Measurements from ENCODE around the gene ERC2. TPM values are rescaled to one million over a fixed set of nuclear protein-coding genes. Genes with fewer than 3 reads are reported as not detected.

ERC2 gene
- total and polyA plus RNA-seq, 2 donors (not counting 1 experiment from before 2014, with no cell fraction given) = 0.14 to 0.17 TPM

DNA sequence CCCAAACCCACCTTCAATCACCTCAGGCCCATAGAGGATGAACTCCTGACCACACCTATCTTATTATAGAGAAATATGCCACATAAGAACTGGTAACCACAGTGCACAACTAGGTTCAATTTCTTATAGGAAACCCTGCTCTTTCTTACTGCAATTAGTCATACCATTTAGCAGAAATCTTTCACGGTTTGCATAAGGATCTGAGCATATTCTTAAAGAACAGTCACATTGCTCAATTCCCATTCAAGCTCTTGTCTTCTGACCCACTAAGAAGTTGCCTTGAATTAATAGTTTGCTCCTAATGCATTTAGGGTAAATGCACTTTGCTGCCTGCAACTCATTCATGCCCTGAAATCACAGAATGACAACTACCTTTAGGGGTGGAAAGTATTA lies 9.2 kb downstream of the ERC2 start:
- H4K20me1 ChIP-seq (ENCODE audit: control insufficient read depth, extremely low read depth, insufficient read depth, low read length) = no peaks in the 10 kb centered on the region
- H3K79me2 ChIP-seq (ENCODE audit: control insufficient read depth, insufficient read depth, low read length) = no peaks in the 10 kb centered on the region
- no peak for TF ChIP-seq EZH2 (IDR thresholded peaks at IDR 0.05; ENCODE audit: low read length, missing control alignments)
- no peak overlapping the region for H3K4me2 ChIP-seq (ENCODE audit: extremely low read depth, insufficient read depth, low read length)
- no peaks in the 10 kb centered on the region for H3K27me3 ChIP-seq (ENCODE audit: control insufficient read depth, insufficient read depth, low read length)
- no peaks in the 10 kb centered on the region for H3K9me3 ChIP-seq (ENCODE audit: control insufficient read depth, insufficient read depth, low read depth, low read length)
- no peaks in the 10 kb centered on the region for H3K36me3 ChIP-seq (ENCODE audit: control insufficient read depth, insufficient read depth, low read length)
- no peak overlapping the region for H3K9ac ChIP-seq (ENCODE audit: insufficient read depth, low read length)
- no peaks in the 10 kb centered on the region for H3K4me1 ChIP-seq (ENCODE audit: control insufficient read depth, extremely low read depth, insufficient read depth, low read length)
- DNase-seq (ENCODE audit: low read depth in 2 of 2) = no peak
- no peak overlapping the region for H3K27ac ChIP-seq (ENCODE audit: insufficient read depth, low read length)
- H3K4me3 ChIP-seq (replicated peaks in 1 of 4; ENCODE audit: control extremely low read depth in 1 of 4, insufficient read depth in 1 of 4, low read depth in 3 of 4, low read length in 4 of 4) = no peak overlapping the region
- H2AFZ ChIP-seq (ENCODE audit: low read length) = no peak overlapping the region

DNA sequence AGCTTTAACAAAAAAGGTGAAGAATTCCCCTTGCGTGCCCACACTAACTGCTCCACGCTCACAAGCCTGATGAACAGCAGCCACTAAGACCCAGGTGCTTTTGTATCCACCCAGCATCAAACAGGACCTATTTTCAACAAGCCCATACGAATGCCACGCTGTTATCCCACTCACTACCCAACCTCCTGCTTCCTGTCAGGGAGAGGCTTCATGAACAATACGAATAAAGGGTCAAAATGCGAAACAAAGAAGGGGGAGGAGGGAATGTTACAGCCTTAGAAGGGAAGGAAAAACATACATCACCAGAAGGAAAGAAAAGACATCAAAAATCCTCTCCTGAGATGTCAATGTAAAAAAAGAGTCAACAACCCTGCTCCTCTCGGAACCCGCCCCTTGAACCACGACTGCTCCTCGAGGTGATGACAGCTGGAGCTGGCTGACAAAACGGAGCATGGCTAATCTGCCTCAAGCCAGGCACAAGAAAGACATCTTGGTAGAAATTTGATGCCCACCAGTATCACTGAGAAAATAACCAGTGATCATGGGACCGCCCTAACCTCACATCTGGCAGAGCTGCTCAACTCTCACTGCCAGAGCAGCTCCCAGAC lies 9.7 kb downstream of the ERC2 start:
- no peak overlapping the region for H2AFZ ChIP-seq (ENCODE audit: low read length)
- no peak for DNase-seq (ENCODE audit: low read depth in 2 of 2)
- H3K9ac ChIP-seq (ENCODE audit: insufficient read depth, low read length) = no peak overlapping the region
- H3K4me3 ChIP-seq (replicated peaks in 1 of 4; ENCODE audit: control extremely low read depth in 1 of 4, insufficient read depth in 1 of 4, low read depth in 3 of 4, low read length in 4 of 4) = no peak overlapping the region
- no peaks in the 10 kb centered on the region for H4K20me1 ChIP-seq (ENCODE audit: control insufficient read depth, extremely low read depth, insufficient read depth, low read length)
- no peaks in the 10 kb centered on the region for H3K79me2 ChIP-seq (ENCODE audit: control insufficient read depth, insufficient read depth, low read length)
- no peak for TF ChIP-seq EZH2 (IDR thresholded peaks at IDR 0.05; ENCODE audit: low read length, missing control alignments)
- TF ChIP-seq, protein P1, sequence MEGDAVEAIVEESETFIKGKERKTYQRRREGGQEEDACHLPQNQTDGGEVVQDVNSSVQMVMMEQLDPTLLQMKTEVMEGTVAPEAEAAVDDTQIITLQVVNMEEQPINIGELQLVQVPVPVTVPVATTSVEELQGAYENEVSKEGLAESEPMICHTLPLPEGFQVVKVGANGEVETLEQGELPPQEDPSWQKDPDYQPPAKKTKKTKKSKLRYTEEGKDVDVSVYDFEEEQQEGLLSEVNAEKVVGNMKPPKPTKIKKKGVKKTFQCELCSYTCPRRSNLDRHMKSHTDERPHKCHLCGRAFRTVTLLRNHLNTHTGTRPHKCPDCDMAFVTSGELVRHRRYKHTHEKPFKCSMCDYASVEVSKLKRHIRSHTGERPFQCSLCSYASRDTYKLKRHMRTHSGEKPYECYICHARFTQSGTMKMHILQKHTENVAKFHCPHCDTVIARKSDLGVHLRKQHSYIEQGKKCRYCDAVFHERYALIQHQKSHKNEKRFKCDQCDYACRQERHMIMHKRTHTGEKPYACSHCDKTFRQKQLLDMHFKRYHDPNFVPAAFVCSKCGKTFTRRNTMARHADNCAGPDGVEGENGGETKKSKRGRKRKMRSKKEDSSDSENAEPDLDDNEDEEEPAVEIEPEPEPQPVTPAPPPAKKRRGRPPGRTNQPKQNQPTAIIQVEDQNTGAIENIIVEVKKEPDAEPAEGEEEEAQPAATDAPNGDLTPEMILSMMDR (conservative IDR thresholded peaks at IDR 0.05 in 1 of 2, IDR thresholded peaks at IDR 0.05 in 1 of 2; ENCODE audit: low read depth in 1 of 2, low read length in 2 of 2) = no peak
- H3K36me3 ChIP-seq (ENCODE audit: control insufficient read depth, insufficient read depth, low read length) = no peaks in the 10 kb centered on the region
- H3K9me3 ChIP-seq (ENCODE audit: control insufficient read depth, insufficient read depth, low read depth, low read length) = no peaks in the 10 kb centered on the region
- H3K27ac ChIP-seq (ENCODE audit: insufficient read depth, low read length) = no peak overlapping the region
- H3K4me1 ChIP-seq (ENCODE audit: control insufficient read depth, extremely low read depth, insufficient read depth, low read length) = no peaks in the 10 kb centered on the region
- no peak overlapping the region for H3K4me2 ChIP-seq (ENCODE audit: extremely low read depth, insufficient read depth, low read length)
- no peaks in the 10 kb centered on the region for H3K27me3 ChIP-seq (ENCODE audit: control insufficient read depth, insufficient read depth, low read length)

DNA sequence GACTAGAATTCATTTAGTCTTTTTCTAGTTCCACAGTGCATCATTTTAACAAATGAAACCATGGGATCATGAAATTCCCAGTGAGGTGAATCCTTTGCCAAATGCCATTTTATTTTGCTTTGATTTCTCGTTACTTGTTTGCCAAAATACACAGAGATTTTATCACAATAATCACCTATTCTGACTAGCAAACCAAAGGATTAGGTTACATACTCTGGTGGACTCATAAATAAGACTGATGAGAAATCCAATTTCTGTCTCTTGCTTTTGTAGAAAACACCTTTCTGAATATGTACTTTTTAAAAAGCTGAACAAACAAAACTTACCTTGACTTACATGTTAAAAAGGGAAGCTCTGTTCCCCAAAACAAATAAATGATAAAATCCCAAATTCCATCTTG lies 12.2 kb downstream of the ERC2 start:
- TF ChIP-seq EZH2 (IDR thresholded peaks at IDR 0.05; ENCODE audit: low read length, missing control alignments) = no peak
- TF ChIP-seq, protein P1 (conservative IDR thresholded peaks at IDR 0.05 in 1 of 2, IDR thresholded peaks at IDR 0.05 in 1 of 2; ENCODE audit: low read depth in 1 of 2, low read length in 2 of 2) = no peak
- Histone ChIP-seq H3K9me3 (ENCODE audit: control insufficient read depth, insufficient read depth, low read depth, low read length) (no peaks in the 10 kb centered on the region), H3K9ac (ENCODE audit: insufficient read depth, low read length) (no peak overlapping the region), H2AFZ (ENCODE audit: low read length) (no peak overlapping the region), H3K36me3 (ENCODE audit: control insufficient read depth, insufficient read depth, low read length) (no peaks in the 10 kb centered on the region), H3K4me3 (replicated peaks in 1 of 4; ENCODE audit: control extremely low read depth in 1 of 4, insufficient read depth in 1 of 4, low read depth in 3 of 4, low read length in 4 of 4) (no peak overlapping the region), H3K27ac (ENCODE audit: insufficient read depth, low read length) (no peak overlapping the region), H3K27me3 (ENCODE audit: control insufficient read depth, insufficient read depth, low read length) (no peaks in the 10 kb centered on the region), H3K4me1 (ENCODE audit: control insufficient read depth, extremely low read depth, insufficient read depth, low read length) (no peaks in the 10 kb centered on the region), H4K20me1 (ENCODE audit: control insufficient read depth, extremely low read depth, insufficient read depth, low read length) (no peaks in the 10 kb centered on the region), H3K4me2 (ENCODE audit: extremely low read depth, insufficient read depth, low read length) (no peak overlapping the region), H3K79me2 (ENCODE audit: control insufficient read depth, insufficient read depth, low read length) (no peaks in the 10 kb centered on the region)
- no peak for DNase-seq (ENCODE audit: low read depth in 2 of 2)

Measured in fibroblast of lung (primary cell).